NCI-H2196 treated with DMSO at 0.1 percent for 48 hours (cell line): ENCODE measurements around the gene SEC22A.

ENCODE experiments used
- DNase-seq: peaks from one replicate; lab custom pipeline; 2025; ENCODE audit not compliant: unreplicated experiment; lab: John Stamatoyannopoulos, UW

The SEC22A gene

DNA sequence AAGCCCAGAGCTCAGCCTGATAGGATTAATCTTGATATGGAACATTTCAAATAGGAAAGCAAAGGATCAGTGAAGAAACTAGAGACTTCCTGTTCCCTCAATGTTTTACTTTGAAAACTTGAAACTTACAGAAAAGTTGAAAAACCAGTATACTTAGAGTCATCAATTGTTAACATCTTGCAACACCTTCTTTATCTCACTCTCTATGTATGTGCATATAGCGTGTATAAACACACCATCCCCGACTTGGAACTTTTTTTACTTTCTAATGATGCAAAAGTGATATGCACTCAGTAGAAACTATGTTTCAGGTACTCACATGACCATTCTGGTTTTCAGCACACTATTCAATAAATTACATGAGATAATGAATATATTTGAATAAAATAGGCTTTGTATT, 60.5 kb downstream of the SEC22A start:
- DNase-seq = no peak

DNA sequence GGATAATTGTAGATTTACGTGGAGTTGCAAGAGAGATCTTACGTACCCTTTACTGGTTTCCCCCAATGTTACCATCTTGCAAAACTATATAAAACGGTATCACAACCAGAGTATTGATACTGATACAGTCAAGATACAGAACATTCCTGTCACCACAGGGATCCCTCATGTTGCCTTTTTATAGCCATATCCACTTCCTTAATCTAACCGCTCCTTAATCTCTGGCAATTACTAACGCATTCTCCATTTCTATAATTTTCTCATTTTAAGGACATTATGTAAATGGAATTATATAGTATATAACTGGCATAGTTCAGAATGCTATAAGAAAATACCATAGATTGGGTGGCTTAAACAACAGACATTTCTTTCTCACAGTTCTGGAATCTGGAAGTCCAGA, 61.1 kb downstream of the SEC22A start:
- DNase-seq = no peak

GRCh38 chr3:123263941-123264340, 62.2 kb downstream of the SEC22A start:
- no peak for DNase-seq

DNA sequence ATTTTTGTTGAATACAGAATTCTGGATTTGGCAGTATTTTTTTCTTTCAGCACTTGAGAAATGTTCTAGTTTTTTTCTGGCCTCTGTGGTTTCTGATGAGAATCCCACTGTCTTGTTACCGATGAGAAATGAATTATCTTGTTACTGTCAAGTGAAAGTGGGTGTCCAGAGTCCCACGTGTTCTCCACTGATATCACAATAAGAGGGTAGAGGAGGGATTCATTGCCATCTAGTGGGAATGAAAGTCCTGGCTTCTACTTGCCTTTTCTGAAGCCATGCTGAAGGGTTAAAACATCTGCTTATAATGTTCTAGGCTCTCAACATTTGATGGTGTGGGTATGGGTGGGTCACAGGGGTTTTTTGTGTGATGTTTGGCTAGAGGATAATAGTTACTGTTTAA, 66.1 kb downstream of the SEC22A start:
- no peak for DNase-seq

DNA sequence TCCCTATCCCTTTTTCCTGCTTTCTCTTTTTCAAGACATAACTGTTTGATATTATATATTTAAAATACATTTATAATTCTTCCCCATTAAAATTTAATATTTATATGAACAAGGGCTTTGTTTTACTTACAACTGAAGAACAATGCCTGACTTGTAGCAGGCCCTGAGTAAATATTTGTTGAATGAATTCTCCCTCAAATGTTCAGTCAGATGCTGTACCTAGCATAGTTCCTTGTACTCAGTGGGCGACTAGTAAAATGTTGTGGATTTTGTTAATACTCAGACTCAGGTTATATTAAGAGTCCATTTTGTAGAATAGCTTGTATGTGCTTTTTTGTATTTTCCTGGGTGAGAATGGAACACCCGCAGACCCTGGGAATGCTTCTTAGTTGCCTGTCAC, 69.1 kb downstream of the SEC22A start:
- DNase-seq = no peak

DNA sequence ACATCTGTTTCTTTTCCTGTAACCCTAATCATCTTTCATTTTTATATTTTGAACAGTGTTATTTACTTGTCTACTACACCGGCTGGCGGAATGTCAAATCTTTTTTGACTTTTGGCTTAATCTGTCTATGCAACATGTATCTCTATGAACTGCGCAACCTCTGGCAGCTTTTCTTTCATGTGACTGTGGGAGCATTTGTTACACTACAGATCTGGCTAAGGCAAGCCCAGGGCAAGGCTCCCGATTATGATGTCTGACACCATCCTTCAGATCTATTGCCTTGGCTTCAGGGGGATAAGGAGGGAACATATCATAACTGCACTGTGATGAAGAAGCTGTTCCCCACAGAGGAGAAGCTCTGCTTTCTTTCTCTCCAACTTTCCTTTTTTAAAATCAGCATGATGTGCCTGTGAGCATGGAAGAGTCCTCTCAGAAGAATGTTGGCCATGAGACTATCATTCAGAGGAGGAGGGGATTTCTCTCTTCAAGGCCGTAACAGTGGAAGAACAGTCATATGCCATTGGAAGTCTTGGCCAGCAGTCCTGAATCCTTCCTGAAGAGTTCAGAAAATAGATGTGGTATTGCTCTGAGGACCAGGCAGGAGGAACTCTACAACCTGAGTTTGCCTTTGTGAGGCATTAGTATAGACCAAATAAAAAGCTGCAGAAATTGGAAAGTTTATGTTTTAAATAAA, 69.9 kb downstream of the SEC22A start:
- no peak for DNase-seq

DNA sequence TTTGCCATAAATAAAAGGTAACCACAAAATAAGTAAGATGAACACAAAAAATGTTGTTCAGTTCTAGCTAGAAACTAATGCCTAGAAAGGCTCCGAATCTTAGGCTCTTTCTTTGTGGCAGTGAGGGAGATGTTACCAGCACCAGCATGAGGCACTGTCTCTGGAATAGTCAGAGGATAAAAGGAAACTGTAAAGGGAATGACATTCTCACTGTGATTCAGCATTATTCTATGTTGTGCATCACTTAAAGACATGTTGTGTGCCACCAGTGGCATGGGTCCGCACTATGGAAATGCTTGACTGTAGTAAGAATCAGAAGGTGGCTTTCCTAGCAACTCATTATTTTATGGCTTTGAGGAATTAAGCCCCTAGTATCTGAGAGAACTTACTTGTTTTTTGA, 70.8 kb downstream of the SEC22A start:
- DNase-seq = no peak

DNA sequence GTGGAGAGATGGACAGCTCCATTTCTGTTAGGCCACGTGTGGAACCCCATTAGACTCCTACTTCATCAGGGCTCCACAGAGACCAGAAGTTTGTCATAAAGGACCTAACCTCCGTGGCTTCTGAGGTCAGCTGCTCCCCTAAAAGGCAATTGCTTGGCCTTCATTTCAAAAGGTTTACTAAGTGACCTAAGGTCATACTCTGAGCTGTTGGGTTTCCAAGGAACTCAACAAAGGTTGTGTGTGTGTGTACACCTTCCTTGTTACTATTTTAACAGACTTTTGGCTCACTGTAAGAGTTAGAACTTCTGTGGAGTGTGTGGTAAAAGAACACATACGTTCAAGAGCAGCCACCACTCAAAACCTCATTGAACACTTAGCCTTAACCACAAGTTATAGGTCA, 73.9 kb downstream of the SEC22A start:
- DNase-seq = no peak

GRCh38 chr3:123276346-123277006, 74.7 kb downstream of the SEC22A start:
- no peak for DNase-seq

- no peak for DNase-seq
Observed at GRCh38 chr3:123277106-123277505, 75.4 kb downstream of the SEC22A start.

- DNase-seq = no peak
Observed at GRCh38 chr3:123278446-123278845, 76.7 kb downstream of the SEC22A start.

GRCh38 chr3:123279121-123279520, 77.4 kb downstream of the SEC22A start:
- no peak for DNase-seq

DNA sequence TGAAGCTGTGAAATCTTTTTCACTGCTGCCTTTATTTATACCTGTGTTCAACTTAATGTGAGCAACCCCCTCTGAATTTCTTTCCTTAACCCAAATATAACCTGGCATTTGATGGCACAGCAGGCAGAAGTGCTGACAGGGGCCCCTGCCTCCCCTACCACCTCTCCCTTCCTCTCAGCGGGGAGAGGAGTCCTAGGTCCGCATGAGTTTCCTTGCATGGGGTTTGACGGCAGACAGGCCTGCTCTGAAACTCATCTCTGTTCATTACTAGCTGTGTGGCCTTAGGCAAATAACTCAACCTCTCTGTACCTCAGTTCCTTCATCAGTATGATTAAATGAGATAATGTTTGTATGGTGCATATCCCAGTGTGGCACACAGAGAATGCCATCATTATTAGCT, 79.7 kb downstream of the SEC22A start:
- DNase-seq = no peak

- DNase-seq = no peak
Observed at GRCh38 chr3:123281929-123282328, 80.2 kb downstream of the SEC22A start.

- no peak for DNase-seq
Observed at GRCh38 chr3:123282461-123282860, 80.7 kb downstream of the SEC22A start.

- DNase-seq = no peak
Observed at GRCh38 chr3:123283074-123283473, 81.3 kb downstream of the SEC22A start.

DNA sequence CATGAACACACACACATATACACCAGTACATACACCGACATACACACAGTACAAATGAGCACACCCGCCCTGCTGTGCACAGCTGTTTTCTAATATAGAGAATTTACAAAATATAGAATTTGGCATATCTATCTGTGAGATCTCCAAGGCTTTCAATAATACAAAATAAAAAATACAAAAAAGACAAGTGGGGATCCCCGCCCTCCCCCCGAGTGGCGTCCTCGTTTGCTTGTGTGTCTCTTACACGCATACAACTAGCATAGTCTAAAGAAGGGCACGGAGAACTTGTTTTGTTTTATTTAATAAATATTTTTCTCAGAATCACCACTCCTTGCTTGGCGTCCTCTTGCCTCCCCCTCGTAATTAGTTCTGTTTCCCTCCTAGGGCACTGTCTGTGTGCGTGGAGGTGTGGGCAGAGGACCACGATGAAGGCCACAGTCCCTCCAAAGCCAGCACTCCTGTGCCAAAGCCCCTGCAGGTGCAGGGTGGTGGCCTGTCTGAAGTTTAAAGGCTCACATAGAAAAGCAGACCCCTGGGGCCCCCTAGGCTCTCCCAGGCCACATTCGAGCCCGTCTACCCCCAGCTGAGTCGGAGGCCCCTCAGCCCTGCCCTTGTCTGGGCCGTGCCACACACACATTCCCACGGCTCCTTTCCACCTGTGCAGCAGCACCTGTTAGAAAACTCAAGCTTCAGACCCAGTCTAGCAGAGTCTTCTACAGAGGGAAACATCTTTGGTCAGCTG, 82.1 kb downstream of the SEC22A start:
- no peak for DNase-seq

GRCh38 chr3:123284399-123285010, 82.8 kb downstream of the SEC22A start:
- no peak for DNase-seq

- DNase-seq = no peak
Observed at GRCh38 chr3:123285066-123285465, 83.3 kb downstream of the SEC22A start.

GRCh38 chr3:123285479-123285878, 83.7 kb downstream of the SEC22A start:
- DNase-seq = no peak

GRCh38 chr3:123285931-123286307, 84.2 kb downstream of the SEC22A start:
- no peak for DNase-seq
